Fibroblast of gingiva (primary cell): ENCODE results near the gene NUMB.
"Not testable (repeated sequence)": the region's sequence is repeated elsewhere in the genome, so short reads cannot be mapped to it uniquely, and the experiment has no call there.

ENCODE experiments used
- DNase-seq: peaks from one replicate; pipeline ENCODE4 v3.0.0-alpha.2; 2011; ENCODE audit warnings: low read depth

Gene NUMB

DNA sequence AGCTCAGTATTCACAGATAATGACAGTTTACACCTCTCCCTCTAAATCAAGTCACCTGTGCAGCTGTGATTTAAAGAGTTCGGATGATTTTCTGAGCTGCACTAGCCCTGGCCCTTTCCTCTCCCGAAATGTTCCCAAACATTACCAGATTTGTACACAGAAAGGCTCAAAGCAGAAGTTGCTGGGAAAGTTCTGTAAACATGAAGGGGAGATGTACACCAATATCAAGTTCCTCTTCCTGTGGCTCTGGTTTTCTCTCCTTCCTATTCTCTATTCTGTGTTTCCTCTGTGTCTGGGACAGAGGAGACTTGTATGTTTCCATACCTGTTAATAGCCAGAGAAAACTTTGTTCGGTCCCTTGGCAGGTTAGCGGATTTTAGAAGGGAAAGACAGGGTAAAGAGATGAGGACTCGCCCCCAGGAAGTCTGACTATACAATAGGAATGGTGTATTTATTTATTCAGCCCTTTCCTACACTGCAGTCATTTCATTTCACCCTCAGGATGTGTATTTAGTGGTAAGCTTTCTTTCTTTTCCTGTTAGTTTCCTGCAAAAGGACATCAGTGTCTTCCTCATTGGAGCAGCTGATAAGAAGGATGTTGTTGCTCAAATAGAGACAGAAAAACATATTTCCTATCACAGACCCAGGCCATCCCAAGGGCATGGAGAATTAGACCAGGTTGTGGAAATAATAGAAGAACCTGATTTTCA, 7.6 kb upstream of the NUMB start:
- DNase-seq: no peak

DNA sequence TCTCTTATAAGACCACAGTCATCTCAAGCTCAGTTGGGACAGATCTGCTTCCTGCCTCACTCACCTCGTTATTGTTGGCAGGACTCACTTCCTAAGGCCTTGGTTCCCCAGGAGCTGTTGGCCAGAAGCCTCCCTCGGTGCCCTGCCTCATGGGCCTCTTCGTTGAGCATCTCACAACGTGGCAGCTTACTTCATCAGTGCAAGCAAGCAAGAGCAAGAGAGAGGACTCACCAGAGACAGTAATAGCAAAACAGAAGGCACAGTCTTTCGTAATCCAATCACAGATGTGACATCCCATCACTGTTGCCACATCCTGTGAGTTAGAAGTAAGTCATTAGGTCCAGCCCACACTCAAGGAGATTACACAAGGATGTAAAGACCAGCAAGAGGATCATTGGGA, 5.1 kb upstream of the NUMB start:
- peak; percentile 99 for DNase-seq

DNA sequence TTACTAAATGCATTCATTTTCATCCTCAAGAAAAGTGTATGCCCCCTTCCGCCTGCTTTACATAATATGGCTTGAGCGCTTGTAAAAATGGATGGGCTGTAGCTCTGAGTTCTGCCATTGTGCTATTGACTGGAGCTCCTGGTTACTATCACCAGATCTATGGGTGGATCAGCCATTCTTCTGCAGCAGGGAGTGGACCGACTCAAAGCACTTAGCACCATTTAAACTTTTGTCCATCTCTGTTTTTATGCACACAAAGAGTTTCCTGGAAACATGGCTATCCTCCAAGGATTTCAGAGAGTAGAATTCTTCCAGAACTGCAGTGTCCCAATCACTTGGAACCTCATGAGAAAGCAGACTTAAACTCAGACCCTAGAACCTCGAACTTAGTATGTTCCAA, 4.5 kb upstream of the NUMB start:
- DNase-seq: peak; percentile 82

DNA sequence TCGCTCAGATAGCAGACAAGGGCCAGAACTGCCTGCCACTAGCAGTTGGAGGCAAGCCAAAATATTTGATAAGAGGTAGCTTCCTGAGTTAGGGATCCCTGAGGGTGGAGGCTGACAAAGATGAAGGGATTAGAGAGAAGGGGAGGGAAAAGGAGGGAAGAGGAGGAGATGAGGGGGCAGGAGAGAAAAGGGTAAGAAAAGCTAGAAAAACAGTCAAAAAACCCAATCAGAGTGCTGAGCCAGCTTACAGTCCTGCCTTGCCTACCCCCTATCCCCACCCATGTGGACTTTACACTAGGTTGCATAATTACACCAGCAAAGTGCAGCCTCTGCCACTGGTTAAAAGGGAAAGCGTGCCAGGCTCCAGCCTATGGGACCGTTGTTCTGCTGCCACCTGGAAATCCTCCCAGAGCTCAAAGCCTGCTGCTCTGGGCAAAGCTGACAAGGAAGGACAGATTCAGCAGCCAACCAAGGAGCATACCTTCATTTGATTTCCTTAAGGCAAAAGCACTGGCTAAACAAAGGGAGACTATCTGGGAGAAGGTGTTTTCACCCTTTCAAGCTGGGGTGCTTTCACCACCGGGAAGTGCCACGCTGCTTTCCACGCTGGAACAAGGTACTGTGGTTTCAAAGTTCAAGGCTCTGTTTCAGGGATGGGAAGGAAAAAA, 3.8 kb upstream of the NUMB start:
- peak; percentile 69 for DNase-seq

DNA sequence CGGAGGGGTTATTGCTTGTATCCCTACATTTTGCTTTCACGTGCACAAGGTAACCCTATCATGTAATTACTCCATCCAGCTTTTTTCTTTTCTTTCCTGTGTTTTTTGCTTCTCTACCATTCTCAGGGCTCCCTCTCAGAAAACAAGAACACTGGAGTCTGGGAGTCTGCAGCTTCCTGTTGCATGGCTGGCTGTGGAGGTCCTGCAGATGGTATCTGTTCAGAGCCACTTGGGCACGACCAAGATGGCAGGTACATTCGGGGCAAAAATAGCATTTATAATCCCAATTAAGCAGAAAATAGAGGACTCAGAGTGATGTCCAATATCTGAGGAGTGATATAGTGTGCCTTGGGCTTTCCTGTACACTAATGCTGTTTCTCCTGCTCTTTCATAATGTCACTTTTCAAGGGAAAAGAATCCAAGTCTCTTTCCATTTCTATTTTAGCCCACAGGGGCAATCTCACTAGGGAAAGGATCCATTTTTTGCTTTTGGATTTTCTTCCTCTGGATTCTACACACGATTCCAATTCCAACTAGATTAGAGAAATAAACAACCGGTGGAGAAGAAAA, 3.2 kb upstream of the NUMB start:
- DNase-seq: no peak

DNA sequence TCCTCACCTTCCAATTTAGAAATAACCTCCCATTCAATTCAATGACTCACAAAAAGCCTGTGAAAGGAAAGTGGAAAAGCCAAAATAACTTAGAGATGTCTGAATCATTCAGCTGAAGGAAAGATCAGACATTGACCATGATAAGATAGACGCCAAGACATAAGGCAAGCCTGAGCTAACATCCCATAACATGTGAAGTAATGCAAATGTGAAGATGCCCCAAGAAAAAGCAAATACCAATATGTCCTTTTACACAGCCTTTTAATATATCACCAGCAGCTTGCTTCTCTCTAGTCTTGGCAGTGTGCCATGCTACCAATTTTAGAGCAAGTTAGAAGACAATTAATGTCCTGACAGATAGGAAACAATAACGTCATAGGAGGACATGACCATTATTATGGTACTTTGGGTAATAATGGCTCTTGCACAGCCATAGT, 2.4 kb upstream of the NUMB start:
- DNase-seq: no peak

DNA sequence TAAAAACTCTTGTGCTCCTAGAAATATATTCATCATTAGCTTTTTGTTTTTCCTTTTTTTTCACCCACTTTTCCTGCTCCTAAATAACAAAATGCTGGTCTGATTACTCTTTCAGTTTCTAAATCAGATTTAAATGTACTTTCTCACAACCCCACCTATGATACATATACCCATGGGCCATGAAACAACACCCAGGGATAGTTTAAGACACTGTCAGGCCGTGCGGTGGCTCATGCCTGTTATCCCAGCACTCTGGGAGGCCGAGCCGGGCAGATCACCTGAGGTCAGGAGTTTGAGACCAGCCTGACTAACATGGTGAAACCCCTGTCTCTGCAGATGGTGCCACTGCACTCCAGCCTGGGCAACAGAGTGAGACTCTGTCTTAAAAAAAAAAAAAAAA, 1.6 kb upstream of the NUMB start:
- DNase-seq: no peak

DNA sequence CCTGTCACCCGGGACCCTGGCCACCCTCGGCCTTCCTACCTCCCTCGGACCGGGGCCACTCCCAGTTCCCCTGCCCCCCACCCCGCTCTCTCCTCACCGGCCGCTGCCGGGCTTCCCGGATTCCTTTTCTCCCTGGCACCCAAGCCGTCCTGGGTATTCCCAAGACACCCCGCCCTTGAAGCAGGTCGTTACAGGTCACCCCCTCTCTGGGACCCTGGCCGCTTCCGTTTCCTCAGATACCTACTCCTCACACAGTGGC, 493 bp downstream of the NUMB start:
- DNase-seq: no peak

DNA sequence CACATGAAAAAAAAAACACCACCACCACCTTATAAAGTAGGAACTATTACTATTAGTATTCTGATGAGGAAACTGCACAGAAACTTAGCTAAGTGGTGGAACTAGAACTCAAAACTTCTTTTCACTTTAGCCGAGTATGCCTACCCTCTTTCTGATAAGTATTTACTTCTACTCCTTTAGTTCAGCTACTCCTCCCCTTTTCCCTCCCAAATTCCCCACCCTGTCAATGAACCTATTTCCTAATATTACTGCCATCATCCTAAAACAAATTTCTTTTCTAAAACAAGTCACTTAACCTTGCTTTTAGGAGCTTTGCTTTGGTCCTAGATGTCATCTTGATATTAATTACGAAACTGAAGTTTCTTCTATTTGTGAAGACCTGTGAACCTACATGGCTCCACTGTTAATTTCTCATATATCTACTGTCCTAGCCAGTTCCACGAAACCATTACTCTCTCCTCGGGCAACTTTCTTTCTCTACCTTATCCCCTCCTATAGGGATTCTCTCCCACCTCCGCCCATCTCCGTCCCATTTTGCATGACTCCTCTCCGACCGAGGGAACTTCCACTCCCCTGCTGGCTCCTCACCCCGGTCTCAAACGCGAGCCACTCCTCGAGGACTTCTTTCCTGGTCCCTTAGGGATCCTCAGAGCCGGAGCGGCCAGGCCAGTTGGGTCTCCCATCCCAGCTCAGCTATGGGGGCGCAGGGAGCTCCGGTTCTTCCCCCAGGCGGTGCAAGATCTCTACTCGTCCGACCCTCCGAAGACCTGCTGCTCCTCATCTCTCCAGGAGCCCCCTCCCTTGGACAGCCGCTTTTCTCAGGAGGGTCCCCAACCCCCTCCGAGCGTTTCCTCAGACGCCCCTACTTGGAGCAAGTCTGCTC, 1.1 kb downstream of the NUMB start:
- no peak for DNase-seq

DNA sequence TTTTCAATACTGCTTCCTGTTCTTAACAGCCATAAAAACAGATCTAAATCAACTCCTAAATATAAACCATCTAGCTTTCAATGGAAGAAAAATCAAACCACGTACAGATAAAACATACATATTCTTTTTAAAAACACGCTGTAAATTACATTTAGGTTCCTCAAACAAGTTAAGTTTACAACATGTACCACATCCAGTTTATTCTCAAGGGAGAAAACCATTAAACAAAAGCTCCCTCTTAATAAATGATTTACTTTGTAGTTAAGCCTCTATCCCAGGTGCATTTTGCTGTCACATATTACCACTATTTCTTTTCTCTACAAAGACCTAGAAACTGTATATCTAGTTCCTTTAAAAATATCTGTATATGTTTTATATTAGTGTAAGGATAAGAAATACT, 3.1 kb downstream of the NUMB start:
- DNase-seq: no peak

DNA sequence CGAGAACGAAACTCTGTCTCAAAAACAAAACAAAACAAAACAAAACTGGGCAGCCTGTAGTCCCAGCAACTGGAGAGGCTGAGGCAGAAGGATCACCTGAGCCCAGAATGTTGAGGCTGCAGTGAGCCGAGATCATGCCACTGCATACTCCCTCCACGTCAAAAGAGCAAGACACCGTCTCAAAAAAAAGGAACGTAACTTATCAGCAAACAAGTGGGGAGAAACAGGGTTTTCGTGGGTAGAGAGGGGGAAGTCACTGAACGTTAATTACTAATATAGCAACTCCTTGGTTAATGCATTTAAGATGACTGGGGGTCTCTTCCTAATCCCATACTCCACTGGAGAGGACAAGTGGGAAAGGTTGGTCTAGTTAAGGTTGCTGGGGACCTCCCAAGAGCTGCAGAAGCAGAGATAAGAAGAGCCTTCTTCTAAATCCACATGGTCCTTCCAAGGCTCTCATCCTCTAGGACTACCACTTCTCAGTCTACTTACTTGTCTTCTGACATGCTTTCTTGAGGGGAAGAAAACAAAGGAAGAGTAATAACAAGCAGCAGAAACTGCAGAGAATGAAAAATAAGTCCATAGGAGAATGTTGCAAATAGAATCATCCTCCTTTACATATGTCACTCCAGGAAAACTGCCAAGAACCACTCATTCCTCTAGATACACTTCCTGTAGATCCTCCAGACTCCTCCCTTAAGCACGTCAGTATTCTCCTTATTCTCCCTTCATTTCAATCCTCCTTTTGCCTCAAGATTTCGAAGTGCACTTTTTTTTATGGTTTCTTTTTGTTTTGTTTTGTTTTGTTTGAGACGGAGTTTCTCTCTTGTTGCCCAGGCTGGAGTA, 5.8 kb downstream of the NUMB start:
- DNase-seq: peak; percentile 82

DNA sequence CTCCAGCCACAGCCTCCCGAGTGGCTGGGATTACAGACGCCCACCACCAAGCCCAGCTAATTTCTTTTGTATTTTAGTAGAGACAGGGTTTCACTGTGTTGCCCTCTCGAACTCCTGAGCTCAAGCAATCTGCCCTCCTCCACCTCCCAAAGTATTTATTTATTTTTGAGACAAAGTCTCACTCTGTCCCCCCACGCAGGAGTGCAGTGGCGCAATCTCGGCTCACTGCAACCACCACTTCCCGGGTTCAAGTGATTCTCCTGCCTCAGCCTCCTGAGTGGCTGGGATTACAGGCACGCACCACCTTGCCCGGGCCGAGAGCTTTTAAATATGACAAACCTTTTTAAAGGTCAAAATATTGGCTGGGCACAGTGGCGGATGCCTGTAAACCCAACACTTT, 14.6 kb downstream of the NUMB start:
- no peak for DNase-seq

DNA sequence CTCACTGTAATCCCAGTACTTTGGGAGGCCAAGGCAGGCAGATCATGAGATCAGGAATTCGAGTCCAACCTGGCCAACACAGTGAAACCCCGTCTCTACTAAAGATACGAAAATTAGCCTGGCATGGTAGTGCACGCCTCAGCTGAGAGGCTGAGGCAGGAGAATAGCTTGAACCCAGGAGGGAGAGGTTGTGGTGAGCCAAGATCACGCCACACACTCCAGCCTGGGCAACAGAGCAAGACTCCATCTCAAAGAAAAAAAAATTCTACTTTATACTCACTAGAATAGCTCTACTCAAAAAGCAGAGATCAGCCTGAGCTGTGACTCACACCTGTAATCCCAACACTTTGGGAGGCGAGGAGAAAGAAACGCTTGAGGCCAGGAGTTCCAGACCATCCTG, 17.1 kb downstream of the NUMB start:
- no peak for DNase-seq

DNA sequence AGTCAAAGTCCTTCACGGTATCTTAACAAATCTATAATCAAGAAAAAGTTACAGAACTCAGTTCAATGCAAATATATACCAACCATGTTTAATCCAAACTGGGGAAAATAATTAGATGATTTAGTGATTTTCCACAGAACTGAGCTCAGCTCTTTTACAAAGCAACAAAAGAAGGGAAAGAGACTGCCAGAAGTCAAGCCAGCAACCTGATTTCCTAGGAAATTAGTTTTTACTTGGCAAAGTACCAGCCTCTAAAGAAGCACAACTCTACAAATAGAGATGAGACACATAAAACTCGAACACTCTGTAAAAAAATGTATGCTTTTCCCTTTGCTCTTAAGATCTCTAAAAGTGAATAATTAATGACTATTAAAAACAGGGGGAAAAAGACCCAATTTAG, 19.4 kb downstream of the NUMB start:
- DNase-seq: no peak

DNA sequence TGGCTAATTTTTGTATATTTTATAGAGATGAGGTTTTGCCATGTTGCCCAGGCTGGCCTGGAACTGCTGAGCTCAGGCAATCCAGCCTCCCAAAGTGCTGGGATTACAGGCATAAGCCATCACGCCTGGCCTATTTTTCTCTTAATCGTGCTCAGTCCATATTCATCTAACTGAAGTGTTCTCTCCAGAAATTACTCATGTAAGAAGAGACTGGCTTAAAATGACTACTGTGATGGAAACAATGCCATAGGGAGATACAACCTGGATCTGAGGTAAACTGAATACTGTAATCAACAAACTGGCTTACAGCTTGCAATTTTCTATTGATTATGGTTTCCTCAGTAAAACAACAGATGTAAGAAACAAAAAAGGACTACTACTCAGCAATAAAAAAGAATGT, 21.1 kb downstream of the NUMB start:
- DNase-seq: no peak

DNA sequence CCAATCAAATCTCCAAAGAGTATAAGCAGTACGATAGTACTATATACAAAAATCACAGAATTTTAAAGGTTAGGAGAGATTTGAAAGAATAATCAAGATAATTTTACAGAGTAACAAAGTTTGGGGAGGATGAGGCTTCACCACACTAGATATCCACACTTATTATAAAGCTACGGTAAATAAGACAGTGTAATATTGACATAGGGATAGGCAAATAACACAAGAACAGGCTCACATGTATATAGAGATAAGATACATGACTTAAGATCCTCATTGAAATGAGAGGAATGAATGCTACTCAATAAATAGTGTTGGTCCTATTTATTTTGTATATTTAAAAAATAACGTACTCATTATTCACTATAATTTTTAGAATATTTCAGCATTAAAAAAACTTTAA, 26.2 kb downstream of the NUMB start:
- DNase-seq: no peak

DNA sequence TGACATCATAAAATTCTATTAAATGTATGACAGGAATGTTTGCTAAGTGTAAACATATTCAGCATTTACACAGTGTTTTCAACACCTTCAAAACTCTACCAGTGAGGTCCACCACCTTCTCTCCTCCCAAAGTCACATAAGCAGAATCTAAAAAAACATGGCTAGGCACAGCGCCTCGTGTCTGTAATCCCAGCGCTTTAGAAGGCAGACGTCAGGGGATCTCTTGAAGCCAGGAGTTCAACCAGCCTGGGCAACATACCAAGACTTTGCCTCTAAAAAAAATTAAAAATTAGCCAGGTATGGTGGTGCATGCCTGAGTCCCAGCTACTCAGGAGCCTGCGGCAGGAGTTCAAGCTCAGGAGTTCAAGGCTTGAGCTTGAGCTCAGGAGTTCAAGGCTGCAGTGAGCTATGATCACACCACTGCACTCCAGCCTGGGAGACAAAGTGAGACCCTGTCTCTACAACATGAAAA, 30.0 kb downstream of the NUMB start:
- DNase-seq: no peak

DNA sequence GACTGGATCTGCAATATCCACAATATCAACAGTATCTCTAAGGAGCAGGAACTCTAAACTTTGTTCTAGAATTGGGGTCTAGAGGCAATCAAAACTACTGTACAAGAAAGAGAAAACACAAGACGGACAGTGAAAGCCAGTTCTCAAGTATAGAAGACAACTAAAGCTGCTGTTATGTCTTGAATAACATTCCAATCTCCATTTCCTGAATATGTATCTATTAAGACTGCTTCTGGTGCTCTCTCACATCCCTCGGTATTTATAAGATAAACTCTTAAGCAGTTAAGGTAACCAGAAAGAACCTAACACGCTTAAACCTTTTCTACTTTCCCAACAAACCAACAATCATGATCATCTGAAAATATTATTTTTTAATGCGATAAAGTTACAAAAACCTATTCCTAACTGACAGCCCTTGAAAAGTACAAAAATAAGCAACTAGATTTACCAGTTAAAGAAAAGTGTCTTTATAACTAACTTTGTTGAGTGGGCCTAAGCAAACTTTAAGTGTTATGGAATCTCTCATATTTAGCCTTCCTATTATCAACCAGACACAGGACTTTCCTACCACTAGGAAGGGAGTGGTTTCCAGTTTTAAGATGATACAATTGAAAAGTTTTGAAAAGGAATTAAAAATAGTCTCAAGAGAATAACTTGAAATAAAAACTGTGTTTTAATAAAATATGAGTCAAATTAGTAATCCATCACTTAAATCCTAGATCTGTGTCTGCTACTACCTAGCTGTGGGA, 30.7 kb downstream of the NUMB start:
- DNase-seq: no peak

DNA sequence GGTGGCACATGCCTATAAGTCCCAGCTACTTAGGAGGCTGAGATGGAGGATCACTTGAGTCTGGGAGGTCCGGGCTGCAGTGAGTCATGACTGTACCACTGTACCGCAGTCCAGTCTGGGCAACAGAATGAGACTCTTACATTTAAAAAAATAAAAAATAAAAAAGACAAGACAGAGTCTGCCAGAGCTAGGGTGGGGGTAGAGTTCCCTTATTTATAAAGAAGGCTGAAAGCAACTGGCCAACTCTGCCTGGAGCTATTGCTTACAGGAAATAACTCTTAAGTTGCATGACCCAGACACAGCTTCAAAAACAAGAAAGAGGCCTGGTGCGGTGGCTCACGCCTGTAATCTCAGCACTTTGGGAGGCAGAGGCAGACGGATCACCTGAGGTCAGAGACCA, 31.5 kb downstream of the NUMB start:
- DNase-seq: peak; percentile 70

DNA sequence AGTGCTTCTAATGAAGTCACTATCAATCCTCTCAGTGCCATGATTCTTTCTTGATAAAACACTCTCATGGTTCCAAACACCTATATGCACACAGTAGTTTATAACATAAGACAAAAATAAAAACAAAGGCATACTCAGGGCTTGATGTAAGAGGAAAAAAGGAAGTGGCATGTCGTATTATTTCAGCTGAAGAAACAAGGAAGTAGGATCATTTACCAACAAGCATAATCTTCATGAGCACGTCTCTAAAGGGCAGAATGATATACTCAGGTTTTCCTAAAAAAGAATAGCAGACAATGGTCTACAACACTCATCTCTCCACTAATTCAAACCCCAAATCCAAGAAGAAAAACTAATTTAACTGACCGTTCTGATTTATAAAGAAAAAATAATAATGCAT, 33.9 kb downstream of the NUMB start:
- DNase-seq: no peak

DNA sequence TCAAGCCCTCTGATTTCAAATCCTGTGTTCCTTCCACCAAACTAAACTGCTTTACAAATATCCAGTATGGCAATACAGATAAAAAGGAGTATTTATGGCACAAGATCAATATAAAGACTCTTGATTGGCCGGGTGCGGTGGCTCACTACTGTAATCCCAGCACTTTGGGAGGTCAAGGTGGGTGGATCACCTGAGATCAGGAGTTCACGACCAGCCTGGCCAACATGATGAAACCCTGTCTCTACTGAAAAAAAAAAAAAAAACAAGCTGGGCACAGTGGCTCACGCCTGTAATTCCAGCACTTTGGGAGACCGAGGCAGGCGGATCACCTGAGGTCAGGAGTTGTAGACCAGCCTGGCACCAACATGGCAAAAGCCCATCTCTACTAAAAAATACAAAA, 35.3 kb downstream of the NUMB start:
- DNase-seq: not testable (repeated sequence)
